Karpas-422 (cell line): Measurements from ENCODE around the gene TMEM60. TPM values are rescaled to one million over a fixed set of nuclear protein-coding genes. Genes with fewer than 3 reads are reported as not detected.

ENCODE experiments used
- DNase-seq: peaks from one replicate; pipeline ENCODE4 v3.0.0-alpha.2; 2015
- H2AFZ ChIP-seq: fragments of 200-600 bp; sonication (generic); 2 replicates; pipeline ENCODE4 v1.6.1; 2014; ENCODE audit warnings: antibody characterized with exemption, low read length, mixed read lengths
- H3K27ac ChIP-seq: fragments of 200-600 bp; sonication (generic); 2 replicates; pipeline ENCODE4 v1.5.1; 2014; ENCODE audit warnings: mild to moderate bottlenecking, low read length, moderate library complexity
- H3K27me3 ChIP-seq: fragments of 200-600 bp; sonication (generic); 2 replicates; pipeline ENCODE4 v1.6.1; 2014; ENCODE audit warnings: low read length, mixed read lengths
- H3K36me3 ChIP-seq: fragments of 200-600 bp; sonication (generic); 2 replicates; pipeline ENCODE4 v1.6.1; 2014; ENCODE audit warnings: low read length, mixed read lengths; ENCODE audit not compliant: insufficient read depth
- H3K4me1 ChIP-seq: fragments of 200-600 bp; sonication (generic); 2 replicates; pipeline ENCODE4 v1.6.1; 2014; ENCODE audit warnings: mild to moderate bottlenecking, low read length, mixed read lengths
- H3K4me2 ChIP-seq: fragments of 200-600 bp; sonication (generic); 2 replicates; pipeline ENCODE4 v1.6.1; 2014; ENCODE audit warnings: low read length, low read depth, mild to moderate bottlenecking; ENCODE audit not compliant: poor library complexity, severe bottlenecking
- H3K4me3 ChIP-seq: fragments of 200-600 bp; sonication (generic); 2 replicates; pipeline ENCODE4 v1.5.1; 2014; ENCODE audit warnings: mild to moderate bottlenecking, antibody characterized with exemption, low read length, mixed read lengths
- H3K79me2 ChIP-seq: fragments of 200-600 bp; sonication (generic); 2 replicates; pipeline ENCODE4 v1.6.1; 2014; ENCODE audit warnings: mild to moderate bottlenecking, low read length, mixed read lengths
- H3K9ac ChIP-seq: fragments of 200-600 bp; sonication (generic); 2 replicates; pipeline ENCODE4 v1.6.0; 2014; ENCODE audit warnings: low read length
- H3K9me2 ChIP-seq: fragments of 200-600 bp; sonication (generic), shearing (Covaris generic); replicated peaks from 2 replicates; pipeline ENCODE4 v1.6.0; 2014; ENCODE audit warnings: mild to moderate bottlenecking, low read length, moderate library complexity; ENCODE audit not compliant: insufficient read depth
- H3K9me3 ChIP-seq: fragments of 300-700, 200-600 bp; sonication (generic); 2 replicates; pipeline ENCODE4 v1.6.1; 2014; ENCODE audit warnings: low read length, mixed read lengths
- H4K20me1 ChIP-seq: fragments of 200-600 bp; sonication (generic); 2 replicates; pipeline ENCODE4 v1.6.1; 2014; ENCODE audit warnings: mild to moderate bottlenecking, antibody characterized with exemption, low read length, low read depth; ENCODE audit not compliant: insufficient read depth
- total RNA-seq: library from RNA; depleted of rRNA; stranded (reverse); fragments of >200 nt; shearing (Covaris generic); gene quantifications from 2 replicates; pipeline ENCODE4 v1.2.3, GENCODE V29; 2014; ENCODE audit warnings: low replicate concordance

TMEM60 gene
- total RNA-seq, 1 experiment from 2014 or later: 64.4 TPM

DNA sequence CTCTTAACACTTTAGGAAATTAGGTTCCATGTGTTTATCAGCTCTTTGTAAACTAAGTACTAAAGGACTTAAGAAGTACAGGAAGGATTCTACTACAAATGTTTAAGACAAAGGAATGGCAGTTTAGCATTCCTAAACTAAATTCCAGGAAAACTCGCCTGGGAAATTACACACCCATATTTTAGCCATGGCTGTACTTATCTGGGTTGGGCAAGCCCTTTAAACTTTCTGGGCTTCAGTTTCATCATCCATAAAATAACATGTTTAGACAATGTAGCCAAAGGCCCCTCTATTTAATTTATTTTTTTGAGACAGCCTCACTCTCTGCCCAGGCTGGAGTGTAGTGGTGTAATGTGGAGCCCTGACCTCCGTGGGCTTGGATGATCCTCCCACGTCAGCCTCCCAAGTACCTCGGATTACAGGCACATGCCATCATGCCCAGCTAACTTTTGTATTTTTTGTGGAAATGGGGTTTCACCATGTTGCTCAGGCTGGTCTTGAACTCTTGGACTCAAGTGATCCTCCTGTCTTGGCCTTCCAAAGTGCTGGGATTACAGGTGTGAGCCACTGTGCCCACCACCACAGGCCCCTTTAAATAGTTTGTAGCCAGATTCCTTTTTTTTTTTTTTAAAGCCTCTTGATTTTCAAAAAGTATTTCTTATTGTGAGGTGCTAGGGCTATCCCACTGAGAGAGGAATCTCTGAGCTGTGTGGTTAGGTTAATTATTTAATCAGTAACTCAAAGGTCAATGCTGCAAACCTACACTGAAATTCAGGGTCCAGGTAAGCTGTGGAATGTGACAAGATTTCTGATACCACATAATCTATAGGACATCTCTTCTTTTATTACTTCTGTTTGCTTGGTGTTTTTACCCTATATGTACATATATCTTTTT, 32.1 kb downstream of the TMEM60 start:
- Histone ChIP-seq H3K27me3 (no peaks in the 10 kb centered on the region), H3K36me3 (peaks cover 4% of the 10 kb centered on the region; the same call in 1 of the 2 replicates), H3K4me1 (peaks cover 29% of the 10 kb centered on the region), H3K9me2 (no peaks in the 10 kb centered on the region), H3K4me3 (no peak overlapping the region), H2AFZ (no peak overlapping the region), H3K79me2 (peaks cover 85% of the 10 kb centered on the region), H3K4me2 (no peak overlapping the region), H3K9me3 (no peaks in the 10 kb centered on the region), H3K9ac (no peak overlapping the region), H4K20me1 (no peaks in the 10 kb centered on the region), H3K27ac (no peak overlapping the region)
- no peak for DNase-seq

GRCh38 chr7:77765481-77765880, 32.8 kb downstream of the TMEM60 start:
- Histone ChIP-seq H3K27me3 (no peaks in the 10 kb centered on the region), H3K36me3 (peaks cover 4% of the 10 kb centered on the region; the same call in 1 of the 2 replicates), H3K27ac (no peak overlapping the region), H3K9me3 (no peaks in the 10 kb centered on the region), H3K4me2 (no peak overlapping the region), H3K79me2 (peaks cover 89% of the 10 kb centered on the region), H3K9ac (no peak overlapping the region), H3K4me1 (peaks cover 36% of the 10 kb centered on the region), H2AFZ (no peak overlapping the region), H4K20me1 (no peaks in the 10 kb centered on the region), H3K9me2 (no peaks in the 10 kb centered on the region), H3K4me3 (no peak overlapping the region)
- no peak for DNase-seq

DNA sequence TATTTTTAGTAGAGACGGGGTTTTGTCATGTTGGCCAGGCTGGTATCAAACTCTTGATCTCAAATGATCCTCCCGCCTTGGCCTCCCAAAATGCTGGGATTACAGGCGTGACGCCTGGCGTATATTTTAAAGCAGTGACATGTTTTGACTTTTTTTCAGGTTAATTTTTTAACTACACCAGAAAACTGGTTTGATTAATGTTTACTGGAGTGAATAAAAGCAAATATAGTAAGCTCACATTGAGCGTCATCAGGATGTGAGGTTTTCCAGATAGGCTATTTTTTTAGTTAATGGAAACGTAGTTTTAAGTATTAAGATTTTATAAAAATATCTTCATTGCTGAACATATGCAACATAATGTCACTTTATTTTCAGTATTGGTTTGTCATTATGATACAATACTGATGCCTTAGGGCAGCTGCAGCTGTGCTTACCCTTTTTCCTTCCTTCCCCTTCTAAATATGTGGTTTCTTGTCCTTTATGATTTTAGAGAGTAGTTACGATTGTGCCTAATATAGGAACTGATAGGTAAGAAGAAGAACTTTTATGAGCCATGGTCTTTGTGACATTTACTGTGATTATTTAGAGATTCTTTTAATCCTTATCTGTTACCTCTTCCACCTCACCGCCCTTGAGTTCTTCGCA, 37.3 kb downstream of the TMEM60 start:
- H3K4me2 ChIP-seq: peak overlapping the region; percentile 53
- no peak overlapping the region for H2AFZ ChIP-seq
- H3K4me3 ChIP-seq: peak overlapping the region; percentile 13; the same call in 1 of the 2 replicates
- H3K36me3 ChIP-seq: no peaks in the 10 kb centered on the region
- no peaks in the 10 kb centered on the region for H3K27me3 ChIP-seq
- H4K20me1 ChIP-seq: no peaks in the 10 kb centered on the region
- H3K9me2 ChIP-seq: no peaks in the 10 kb centered on the region
- peak overlapping the region; percentile 4 for H3K9ac ChIP-seq
- H3K4me1 ChIP-seq: peaks cover 69% of the 10 kb centered on the region
- H3K27ac ChIP-seq: peak overlapping the region; percentile 82
- peak; percentile 54 for DNase-seq
- no peaks in the 10 kb centered on the region for H3K9me3 ChIP-seq
- peaks cover 93% of the 10 kb centered on the region for H3K79me2 ChIP-seq

- Histone ChIP-seq H2AFZ (no peak overlapping the region), H3K36me3 (no peaks in the 10 kb centered on the region), H3K27ac (peak overlapping the region; percentile 82), H4K20me1 (no peaks in the 10 kb centered on the region), H3K9ac (peak overlapping the region; percentile 21), H3K4me1 (peaks cover 66% of the 10 kb centered on the region), H3K4me2 (peak overlapping the region; percentile 53), H3K9me3 (no peaks in the 10 kb centered on the region), H3K27me3 (no peaks in the 10 kb centered on the region), H3K4me3 (no peak overlapping the region), H3K79me2 (peaks cover 92% of the 10 kb centered on the region), H3K9me2 (no peaks in the 10 kb centered on the region)
- DNase-seq: peak; percentile 91
Measured at GRCh38 chr7:77759294-77759889, 38.8 kb downstream of the TMEM60 start.

DNA sequence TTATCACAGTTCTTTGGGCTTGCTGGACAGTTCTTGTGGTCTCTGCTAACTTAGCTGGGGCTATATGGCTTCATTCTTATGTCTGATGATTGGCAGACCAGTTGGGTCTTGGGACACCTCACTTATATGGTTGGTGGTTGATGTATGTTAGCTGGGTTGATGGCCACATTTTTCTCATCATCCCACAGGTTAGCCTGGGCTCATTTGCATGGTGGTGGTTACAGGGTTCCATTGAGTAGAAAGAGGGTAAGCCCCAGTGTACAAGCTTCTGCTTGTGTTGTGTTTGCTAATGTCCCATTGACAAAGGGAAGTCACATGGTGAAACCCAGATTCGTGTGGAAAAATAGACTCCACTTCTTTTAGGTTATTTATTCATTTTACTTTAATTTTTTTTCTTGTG, 40.6 kb downstream of the TMEM60 start:
- Histone ChIP-seq H4K20me1 (no peaks in the 10 kb centered on the region), H3K4me3 (no peak overlapping the region), H3K4me1 (peaks cover 54% of the 10 kb centered on the region), H3K9ac (no peak overlapping the region), H3K27me3 (no peaks in the 10 kb centered on the region), H3K9me2 (no peaks in the 10 kb centered on the region), H3K79me2 (peaks cover 91% of the 10 kb centered on the region), H2AFZ (no peak overlapping the region), H3K36me3 (no peaks in the 10 kb centered on the region), H3K9me3 (no peaks in the 10 kb centered on the region), H3K4me2 (peak overlapping the region; percentile 5), H3K27ac (peak overlapping the region; percentile 48)
- DNase-seq: no peak

DNA sequence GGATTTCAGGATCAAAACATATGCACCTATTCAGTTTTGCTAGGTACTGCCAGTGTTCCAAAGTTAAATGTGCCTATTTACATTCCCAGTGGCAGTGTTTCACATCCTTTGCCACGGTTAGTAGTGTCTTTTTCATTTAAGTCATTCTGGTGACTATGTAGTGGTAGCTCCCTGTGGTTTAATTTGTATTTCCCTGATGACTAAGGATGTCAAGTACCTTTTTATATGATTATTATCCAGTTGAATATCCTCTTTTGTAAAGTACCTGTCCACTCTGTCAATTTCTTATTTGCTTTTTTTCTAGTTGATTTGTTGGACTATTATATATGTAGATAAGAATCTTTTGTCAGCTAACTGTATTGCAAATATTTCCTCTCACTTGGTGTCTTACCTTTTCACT, 45.1 kb downstream of the TMEM60 start:
- H4K20me1 ChIP-seq: no peaks in the 10 kb centered on the region
- H3K4me1 ChIP-seq: peaks cover 13% of the 10 kb centered on the region
- H3K27ac ChIP-seq: no peak overlapping the region
- no peaks in the 10 kb centered on the region for H3K9me2 ChIP-seq
- H3K27me3 ChIP-seq: no peaks in the 10 kb centered on the region
- H3K79me2 ChIP-seq: peaks cover 89% of the 10 kb centered on the region
- no peak overlapping the region for H3K9ac ChIP-seq
- H3K4me3 ChIP-seq: no peak overlapping the region
- H2AFZ ChIP-seq: no peak overlapping the region
- H3K9me3 ChIP-seq: no peaks in the 10 kb centered on the region
- peaks cover 6% of the 10 kb centered on the region for H3K36me3 ChIP-seq
- no peak overlapping the region for H3K4me2 ChIP-seq
- no peak for DNase-seq

DNA sequence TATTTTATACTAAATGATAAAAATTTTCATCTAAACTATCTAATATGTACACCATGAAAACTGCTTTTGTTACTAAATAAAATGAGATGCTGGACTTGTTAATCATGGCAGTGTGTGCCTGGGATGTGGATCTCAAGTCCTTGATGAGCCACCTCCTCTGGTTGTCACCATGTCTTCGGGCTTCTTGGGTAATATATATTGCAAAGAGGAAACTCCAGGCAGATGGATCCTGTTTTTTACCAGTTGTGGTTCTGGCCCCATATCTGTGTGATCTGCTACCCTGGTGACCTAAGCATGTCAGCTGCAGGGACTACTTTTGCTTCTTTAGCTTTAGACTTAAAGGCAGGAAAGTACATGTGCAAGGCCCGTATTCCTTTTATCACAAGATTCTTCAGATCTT, 46.2 kb downstream of the TMEM60 start:
- Histone ChIP-seq H3K4me2 (no peak overlapping the region), H3K27ac (no peak overlapping the region), H4K20me1 (no peaks in the 10 kb centered on the region), H3K4me1 (peaks cover 4% of the 10 kb centered on the region), H3K9me2 (no peaks in the 10 kb centered on the region), H3K4me3 (no peak overlapping the region), H3K9ac (no peak overlapping the region), H3K79me2 (peaks cover 89% of the 10 kb centered on the region), H3K27me3 (no peaks in the 10 kb centered on the region), H3K36me3 (peaks cover 6% of the 10 kb centered on the region), H2AFZ (no peak overlapping the region), H3K9me3 (no peaks in the 10 kb centered on the region)
- DNase-seq: no peak

DNA sequence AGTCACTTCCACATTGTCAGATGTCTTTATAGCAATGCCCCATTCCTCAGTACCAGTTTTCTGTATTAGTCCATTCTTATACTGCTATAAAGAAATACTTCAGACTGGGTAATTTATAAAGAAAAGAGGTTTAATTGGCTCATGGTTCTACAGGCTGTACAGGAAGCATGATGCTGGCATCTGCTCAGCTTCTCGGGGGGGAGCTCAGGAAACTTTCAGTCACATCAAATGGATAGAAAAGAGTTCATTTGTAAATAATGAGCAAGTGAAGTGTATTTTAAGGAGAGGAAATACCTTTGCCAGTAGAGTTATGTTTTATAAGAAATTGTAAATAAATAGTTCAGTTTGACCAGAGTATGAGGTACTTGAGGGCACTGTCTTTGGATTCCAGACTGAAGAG, 50.5 kb downstream of the TMEM60 start:
- Histone ChIP-seq H3K9me3 (no peaks in the 10 kb centered on the region), H3K9me2 (no peaks in the 10 kb centered on the region), H4K20me1 (no peaks in the 10 kb centered on the region), H2AFZ (no peak overlapping the region), H3K4me1 (no peaks in the 10 kb centered on the region), H3K79me2 (peaks cover 89% of the 10 kb centered on the region), H3K27me3 (no peaks in the 10 kb centered on the region), H3K4me3 (no peak overlapping the region), H3K9ac (no peak overlapping the region), H3K27ac (no peak overlapping the region), H3K36me3 (peaks cover 8% of the 10 kb centered on the region), H3K4me2 (no peak overlapping the region)
- DNase-seq: no peak
